ENCODE measurements around the gene HIC2.
"Not testable (repeated sequence)": the region's sequence is repeated elsewhere in the genome, so short reads cannot be mapped to it uniquely, and the experiment has no call there.

Gene HIC2

DNA sequence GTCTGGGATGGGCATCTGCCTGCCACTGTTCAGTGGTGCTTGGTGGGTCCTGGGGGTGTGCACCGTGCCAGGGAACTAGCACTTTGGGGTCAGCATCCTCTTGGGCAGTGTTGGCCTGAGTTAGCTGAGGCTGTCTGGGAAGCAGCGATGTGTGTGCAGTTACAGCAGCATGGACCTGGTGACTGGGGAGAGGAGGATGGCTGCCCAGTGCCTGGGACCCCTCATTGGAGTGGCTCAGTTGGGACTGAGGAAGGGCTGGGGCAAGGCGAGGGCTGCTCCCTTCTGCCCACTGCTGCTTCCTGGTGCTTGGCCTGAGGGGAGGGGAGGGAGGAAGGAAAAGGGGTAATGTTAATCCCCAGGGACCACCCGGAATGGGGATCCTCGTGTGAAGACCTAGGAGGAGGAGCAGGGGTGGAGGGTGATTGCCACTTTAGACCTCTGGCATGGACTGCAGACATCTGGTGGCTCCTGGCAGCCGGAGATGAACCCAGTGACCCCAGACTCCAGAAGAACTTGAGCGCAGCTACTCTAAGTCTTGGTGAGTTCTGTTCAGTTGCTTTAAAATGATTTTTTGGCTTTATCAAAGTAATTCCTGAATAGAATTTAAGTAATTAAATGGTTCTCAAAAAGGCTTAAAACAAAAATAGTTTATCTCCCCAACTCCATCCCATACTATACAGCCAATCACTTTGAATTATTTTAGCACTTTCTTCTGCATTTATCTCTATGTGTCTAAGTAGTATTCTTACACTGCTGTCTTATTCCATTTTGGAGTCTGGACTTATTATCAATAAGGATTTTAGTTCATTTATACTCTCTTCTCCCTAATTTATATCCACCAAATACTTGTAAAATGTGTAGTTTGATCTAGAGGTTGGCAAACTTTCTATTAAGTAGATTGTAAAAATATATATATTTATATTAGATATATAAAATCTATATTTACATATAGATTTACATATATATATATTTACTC lies 34.7 kb downstream of the HIC2 start:
- DNase-seq (ENCODE audit: low spot score), result no peak
- TF ChIP-seq, protein P1, sequence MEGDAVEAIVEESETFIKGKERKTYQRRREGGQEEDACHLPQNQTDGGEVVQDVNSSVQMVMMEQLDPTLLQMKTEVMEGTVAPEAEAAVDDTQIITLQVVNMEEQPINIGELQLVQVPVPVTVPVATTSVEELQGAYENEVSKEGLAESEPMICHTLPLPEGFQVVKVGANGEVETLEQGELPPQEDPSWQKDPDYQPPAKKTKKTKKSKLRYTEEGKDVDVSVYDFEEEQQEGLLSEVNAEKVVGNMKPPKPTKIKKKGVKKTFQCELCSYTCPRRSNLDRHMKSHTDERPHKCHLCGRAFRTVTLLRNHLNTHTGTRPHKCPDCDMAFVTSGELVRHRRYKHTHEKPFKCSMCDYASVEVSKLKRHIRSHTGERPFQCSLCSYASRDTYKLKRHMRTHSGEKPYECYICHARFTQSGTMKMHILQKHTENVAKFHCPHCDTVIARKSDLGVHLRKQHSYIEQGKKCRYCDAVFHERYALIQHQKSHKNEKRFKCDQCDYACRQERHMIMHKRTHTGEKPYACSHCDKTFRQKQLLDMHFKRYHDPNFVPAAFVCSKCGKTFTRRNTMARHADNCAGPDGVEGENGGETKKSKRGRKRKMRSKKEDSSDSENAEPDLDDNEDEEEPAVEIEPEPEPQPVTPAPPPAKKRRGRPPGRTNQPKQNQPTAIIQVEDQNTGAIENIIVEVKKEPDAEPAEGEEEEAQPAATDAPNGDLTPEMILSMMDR (IDR thresholded peaks at IDR 0.05; ENCODE audit: borderline replicate concordance, control extremely low read depth, extremely low read depth, insufficient read depth, missing control alignments), result no peak
- in situ Hi-C loops (cut with MboI; ENCODE audit: low sequenced_read_pairs, unreplicated experiment), result no loop called here

- DNase-seq (ENCODE audit: low spot score); in situ Hi-C loops (cut with MboI; ENCODE audit: low sequenced_read_pairs, unreplicated experiment): not testable (repeated sequence)
Observed at GRCh38 chr22:21452666-21453065, 35.5 kb downstream of the HIC2 start.

DNA sequence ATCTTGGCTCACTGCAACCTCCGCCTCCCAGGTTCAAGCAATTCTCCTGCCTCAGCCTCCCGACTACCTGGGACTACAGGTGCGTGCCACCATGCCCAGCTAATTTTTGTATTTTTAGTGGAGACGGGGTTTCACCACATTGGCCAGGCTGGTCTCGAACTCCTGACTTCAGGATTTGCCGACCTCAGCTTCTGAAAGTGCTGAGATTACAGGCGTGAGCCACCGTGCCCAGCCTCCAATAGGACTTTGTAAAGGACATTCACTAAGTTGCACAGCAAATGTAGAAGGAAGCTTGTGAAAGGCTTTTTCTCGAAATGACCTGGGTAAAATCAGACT lies 37.8 kb downstream of the HIC2 start:
- DNase-seq (ENCODE audit: low spot score); in situ Hi-C loops (cut with MboI; ENCODE audit: low sequenced_read_pairs, unreplicated experiment): not testable (repeated sequence)

DNA sequence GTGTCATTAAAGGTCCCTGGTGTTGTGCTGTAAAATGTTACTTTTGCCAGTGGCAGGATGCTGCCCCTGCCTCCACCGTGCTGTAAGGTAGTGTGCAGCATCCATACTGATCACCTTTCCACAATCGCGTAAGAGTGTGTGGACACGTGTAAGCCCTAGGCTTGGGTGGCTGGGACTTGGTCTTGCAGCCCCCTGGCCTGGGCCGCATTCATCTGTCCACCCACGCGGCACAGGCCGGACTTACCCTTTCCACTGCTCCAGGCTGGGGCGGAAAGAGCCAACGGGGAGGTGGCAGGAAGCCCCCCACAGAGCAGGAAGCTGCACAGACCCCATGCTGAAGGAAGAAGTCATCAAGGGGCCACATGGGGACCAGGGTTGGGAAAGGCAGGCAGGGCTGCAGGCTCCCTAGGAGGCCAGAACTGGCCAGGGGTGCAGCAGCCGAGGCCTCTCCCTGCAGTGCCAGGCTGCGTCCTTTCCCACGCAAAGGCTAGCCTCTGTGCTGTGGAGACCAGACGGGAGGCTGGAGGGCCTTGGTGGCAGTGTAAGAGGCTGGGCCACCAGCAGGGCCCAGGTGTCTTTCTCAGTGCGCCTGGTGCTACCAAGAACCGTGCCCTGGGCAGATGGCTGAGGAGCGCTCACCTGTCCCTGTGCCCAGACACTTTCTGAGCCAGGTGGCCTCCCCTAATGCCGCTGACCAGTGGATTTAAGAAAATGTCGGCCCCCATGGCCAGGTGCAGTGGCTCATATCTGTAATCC lies 38.3 kb downstream of the HIC2 start:
- no peak for DNase-seq (ENCODE audit: low spot score)
- in situ Hi-C loops (cut with MboI; ENCODE audit: low sequenced_read_pairs, unreplicated experiment), result no loop called here
- TF ChIP-seq, protein P1 (IDR thresholded peaks at IDR 0.05; ENCODE audit: borderline replicate concordance, control extremely low read depth, extremely low read depth, insufficient read depth, missing control alignments), result no peak

DNA sequence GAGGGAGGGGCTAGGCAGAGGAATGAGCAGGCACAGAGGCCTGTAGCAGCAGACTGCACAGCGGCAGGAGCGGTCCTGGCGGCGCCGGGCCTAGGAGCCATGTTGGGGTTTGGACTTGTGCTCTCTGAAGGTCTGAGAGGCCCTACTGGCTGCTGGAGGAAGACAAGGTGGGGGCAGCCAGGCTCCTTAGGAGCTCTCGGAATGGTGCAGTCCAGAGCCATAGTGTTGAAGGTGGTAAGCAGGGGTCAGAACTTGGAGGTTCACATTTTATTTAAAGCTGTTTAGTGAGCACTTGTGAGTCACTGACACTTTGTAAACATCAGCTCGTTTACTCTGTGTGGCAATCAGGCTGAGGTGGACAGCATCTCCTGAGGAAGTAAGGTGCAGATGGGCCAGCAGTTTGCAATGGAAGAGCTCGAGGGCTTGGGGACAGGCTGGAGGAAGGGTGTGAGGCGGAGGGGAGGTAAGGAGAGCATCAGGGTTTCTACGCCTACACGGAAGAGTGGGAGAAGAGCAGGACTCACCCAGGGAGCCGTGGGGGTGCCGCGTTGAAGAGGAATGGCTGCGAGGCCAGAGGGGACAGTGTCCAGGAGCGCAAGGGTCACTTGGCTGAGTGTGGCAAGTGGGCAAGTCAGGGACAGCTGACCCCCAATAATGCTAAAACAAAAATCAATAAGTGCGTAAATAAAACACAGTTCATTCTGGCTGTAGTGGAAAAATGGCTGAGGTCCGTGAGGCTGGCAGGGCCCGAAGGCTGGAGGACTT lies 40.0 kb downstream of the HIC2 start:
- TF ChIP-seq, protein P1 (IDR thresholded peaks at IDR 0.05; ENCODE audit: borderline replicate concordance, control extremely low read depth, extremely low read depth, insufficient read depth, missing control alignments), result no peak
- DNase-seq (ENCODE audit: low spot score), result no peak
- in situ Hi-C loops (cut with MboI; ENCODE audit: low sequenced_read_pairs, unreplicated experiment), result no loop called here

DNA sequence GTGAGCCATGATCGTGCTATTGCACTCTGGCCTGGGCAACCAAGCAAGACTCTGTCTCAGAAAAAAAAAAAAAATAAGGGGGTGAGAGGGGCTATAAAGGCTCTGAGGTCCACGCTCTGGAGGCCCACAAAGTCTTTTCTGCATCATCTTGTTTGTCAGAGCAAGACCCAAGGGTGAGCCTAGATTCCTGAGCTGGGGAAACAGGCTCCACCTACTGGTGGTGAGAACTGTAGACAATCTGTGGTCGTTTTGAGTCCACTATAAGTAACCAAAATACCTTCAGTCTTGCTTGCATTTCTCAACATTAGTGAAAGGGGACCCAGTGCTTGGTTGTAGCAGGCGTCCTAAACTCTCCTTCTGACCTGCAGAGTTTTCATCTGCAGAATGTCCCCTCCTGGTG lies 45.5 kb downstream of the HIC2 start:
- in situ Hi-C loops (cut with MboI; ENCODE audit: low sequenced_read_pairs, unreplicated experiment); DNase-seq (ENCODE audit: low spot score): not testable (repeated sequence)

- DNase-seq (ENCODE audit: low spot score); in situ Hi-C loops (cut with MboI; ENCODE audit: low sequenced_read_pairs, unreplicated experiment): not testable (repeated sequence)
Observed at GRCh38 chr22:21467337-21468193, 50.4 kb downstream of the HIC2 start, which contains the start of gene TMEM191C. TSS of gene TMEM191C (plus strand) at chr22:21467387. CDS start at chr22:21467460, 73 bp downstream.

GRCh38 chr22:21468194-21469096 lies 51.3 kb downstream of the HIC2 start:
- in situ Hi-C loops (cut with MboI; ENCODE audit: low sequenced_read_pairs, unreplicated experiment); DNase-seq (ENCODE audit: low spot score): not testable (repeated sequence)

DNA sequence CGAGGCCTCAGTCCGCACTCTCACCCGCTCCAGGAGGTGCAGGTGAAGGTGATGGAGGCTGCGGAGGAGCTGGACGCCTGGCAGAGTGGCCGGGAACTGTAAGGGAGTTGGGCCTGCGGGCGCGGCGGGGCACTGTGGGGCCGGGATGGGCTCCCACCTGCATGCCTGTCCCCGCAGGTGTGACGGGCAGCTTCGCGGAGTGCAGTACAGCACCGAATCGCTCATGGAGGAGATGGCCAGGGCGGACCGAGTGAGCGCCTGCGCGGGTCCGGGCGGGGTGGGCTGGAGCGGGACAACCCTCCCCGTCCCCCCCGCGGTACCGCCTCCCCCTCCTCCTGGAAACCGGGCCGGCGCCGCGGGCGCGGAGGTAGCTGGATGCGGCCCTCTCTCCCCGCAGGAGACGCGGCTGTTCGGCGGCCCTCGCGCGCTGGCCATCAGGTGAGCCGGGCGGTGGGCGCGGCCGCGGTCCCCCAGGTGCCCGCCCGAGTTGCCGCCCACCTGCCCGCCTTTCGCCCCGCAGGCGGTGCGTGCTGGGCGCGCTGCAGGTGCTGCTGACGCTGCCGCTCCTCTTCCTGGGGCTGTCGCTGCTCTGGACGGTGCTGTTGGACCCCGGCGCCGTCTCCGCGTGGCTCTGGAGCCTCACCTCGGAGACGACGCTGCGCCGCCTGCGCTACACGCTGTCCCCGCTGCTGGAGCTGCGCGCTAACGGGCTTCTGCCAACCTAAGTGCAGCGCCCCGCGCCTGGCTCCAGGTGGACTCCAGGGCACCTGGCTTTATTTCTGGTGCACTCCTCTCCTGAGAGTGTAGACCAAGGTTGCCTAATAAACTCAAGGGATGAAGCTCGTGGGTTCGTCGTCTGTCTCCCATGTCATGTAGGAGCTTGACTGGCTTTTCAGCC lies 52.2 kb downstream of the HIC2 start:
- DNase-seq (ENCODE audit: low spot score); in situ Hi-C loops (cut with MboI; ENCODE audit: low sequenced_read_pairs, unreplicated experiment): not testable (repeated sequence)

GRCh38 chr22:21472984-21473383 lies 55.8 kb downstream of the HIC2 start:
- in situ Hi-C loops (cut with MboI; ENCODE audit: low sequenced_read_pairs, unreplicated experiment); DNase-seq (ENCODE audit: low spot score): not testable (repeated sequence)

DNA sequence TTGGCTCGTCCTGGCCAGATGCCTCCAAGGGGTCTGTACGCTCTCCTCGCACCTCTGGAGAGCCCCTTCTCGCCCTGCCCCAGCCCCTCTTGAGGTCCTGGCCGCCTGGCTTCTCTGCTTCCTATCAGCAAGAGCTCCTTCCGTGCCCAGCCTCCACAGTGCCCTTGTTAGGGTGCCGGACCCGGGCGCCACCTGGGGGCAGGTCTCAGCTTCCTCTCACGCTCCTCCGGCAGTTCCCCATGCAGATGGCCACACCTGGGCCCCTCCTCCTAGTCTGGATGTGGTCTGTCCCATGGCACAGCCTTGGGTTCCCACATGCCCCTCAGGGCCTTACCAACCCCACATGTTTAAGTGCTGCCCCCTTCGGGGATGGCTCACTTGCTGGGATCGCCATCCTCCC lies 56.5 kb downstream of the HIC2 start:
- in situ Hi-C loops (cut with MboI; ENCODE audit: low sequenced_read_pairs, unreplicated experiment); DNase-seq (ENCODE audit: low spot score): not testable (repeated sequence)

Measured in GM13976 (cell line).